SK-N-SH (cell line): ENCODE results near the gene KCND1.

Experiments
- CHD2 ChIP-seq: fragments of 150-350 bp; IDR thresholded peaks from 2 replicates; pipeline ENCODE4 v1.6.1; 2018; ENCODE audit warnings: low read length; ENCODE audit not compliant: partially characterized antibody
- CTCF ChIP-seq: fragments of 200-600 bp; sonication (generic); IDR thresholded peaks from 2 replicates; pipeline ENCODE4 v1.6.1; 2017; ENCODE audit warnings: antibody characterized with exemption, mild to moderate bottlenecking, moderate library complexity
- ELF1 ChIP-seq: IDR thresholded peaks from 2 replicates; pipeline ENCODE4 v1.4.0; 2012
- EP300 ChIP-seq, 2 experiments: IDR thresholded peaks; 2 replicates each; pipeline versions ENCODE4 v1.4.0 to v1.6.1; 2012; ENCODE audit warnings: borderline replicate concordance in 1 of 2, low read depth in 1 of 2, low read length in 1 of 2
- JUND ChIP-seq: IDR thresholded peaks from 2 replicates; pipeline ENCODE4 v1.4.0; 2012
- MAX ChIP-seq: IDR thresholded peaks from 2 replicates; pipeline ENCODE4 v1.4.0; 2012; ENCODE audit warnings: low read depth
- NFIC ChIP-seq: IDR thresholded peaks from 2 replicates; pipeline ENCODE4 v1.4.0; 2012; ENCODE audit warnings: borderline replicate concordance
- POLR2AphosphoS5 ChIP-seq: IDR thresholded peaks from 2 replicates; pipeline ENCODE4 v1.6.1; 2012; ENCODE audit warnings: low read depth, low read length
- RAD21 ChIP-seq: IDR thresholded peaks from 2 replicates; pipeline ENCODE4 v1.6.1; 2012; ENCODE audit warnings: mild to moderate bottlenecking, low read length

GRCh38 chrX:48997865-48998264 lies 26.2 kb upstream of the KCND1 start:
- TF ChIP-seq NFIC: no peak
- no peak for TF ChIP-seq RAD21
- TF ChIP-seq CTCF: no peak
- no peak for TF ChIP-seq ELF1
- TF ChIP-seq JUND: no peak
- no peak for TF ChIP-seq MAX
- no peak for TF ChIP-seq CHD2
- TF ChIP-seq EP300 (IDR thresholded peaks at IDR 0.05; ENCODE audit: borderline replicate concordance in 1 of 2, low read depth in 1 of 2, low read length in 1 of 2): no peak
- TF ChIP-seq POLR2AphosphoS5: no peak
